GM18508 (cell line): ENCODE data around the gene ATP8B1.

Experiments
- ATAC-seq: cut with Tn5 transposase; IDR thresholded peaks from one replicate; pipeline ENCODE4 v1.9.1; 2021; ENCODE audit warnings: moderate number of reproducible peaks; ENCODE audit not compliant: insufficient read depth, unreplicated experiment

ATP8B1 gene

DNA sequence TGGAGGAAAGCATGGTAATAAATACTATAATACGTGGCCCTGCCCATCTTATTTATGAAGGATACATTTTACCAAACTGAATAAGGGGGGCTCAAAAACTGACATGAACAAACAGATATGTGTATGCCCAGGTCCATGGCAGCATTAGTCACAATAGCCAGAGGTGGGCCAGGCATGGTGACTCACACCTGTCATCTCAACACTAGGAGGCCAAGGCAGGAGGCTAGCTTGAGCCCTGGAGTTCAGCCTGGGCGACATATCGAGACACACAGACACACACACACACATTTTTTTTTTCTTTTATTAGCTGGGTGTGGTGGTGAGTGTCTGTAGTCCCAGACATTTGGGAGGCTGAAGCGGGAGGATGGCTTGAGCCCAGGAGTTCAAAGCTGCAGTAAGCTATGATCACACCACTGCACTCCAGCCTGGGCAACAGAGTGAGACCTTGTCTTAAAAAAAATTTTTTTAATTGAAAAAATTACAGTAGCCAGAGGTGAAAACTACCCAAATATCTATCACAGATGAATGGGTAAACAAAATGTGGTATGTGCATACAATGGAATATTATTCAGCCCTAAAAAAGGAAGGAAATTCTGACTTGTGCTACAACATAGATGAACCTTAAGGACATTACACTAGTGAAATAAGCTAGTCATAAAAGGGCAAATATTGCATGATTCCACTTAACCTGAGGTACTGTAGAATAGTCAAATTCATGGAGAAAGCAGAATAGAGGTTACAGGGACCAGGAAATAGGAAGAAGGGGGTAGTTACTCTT lies 8.0 kb downstream of the ATP8B1 start:
- ATAC-seq: no peak

DNA sequence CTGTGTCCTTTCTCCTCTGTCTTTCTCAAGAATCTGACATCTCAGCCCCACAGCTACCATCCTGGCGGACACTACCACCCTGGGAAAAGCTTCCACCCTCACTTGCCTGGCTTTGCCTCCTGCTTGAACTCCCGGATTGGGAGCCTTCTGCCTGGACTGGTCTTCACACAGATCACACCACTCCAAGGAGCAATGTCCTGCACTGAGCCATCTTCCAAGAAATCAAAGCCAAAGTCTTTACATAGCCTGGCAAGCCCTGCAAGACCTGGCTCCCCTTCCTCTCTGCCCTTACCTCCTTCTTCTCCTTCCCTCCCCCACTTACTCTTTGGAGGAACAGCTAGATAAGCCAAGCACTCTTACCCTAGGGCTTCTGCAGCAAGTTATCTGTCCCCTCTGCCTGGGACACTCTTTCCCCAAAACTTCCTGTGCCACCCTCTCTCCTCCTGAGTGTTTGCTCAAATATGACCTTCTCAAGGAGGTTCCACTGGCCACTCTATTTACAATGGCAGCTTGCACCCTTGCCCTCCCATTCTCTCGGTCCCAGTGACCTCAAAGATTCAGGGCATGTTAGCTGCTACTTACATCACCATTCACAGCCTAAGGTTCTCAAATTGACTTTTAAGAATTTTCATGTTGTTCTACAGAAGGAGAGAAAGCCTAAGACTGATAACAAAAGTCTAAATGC lies 9.7 kb downstream of the ATP8B1 start:
- ATAC-seq: no peak

DNA sequence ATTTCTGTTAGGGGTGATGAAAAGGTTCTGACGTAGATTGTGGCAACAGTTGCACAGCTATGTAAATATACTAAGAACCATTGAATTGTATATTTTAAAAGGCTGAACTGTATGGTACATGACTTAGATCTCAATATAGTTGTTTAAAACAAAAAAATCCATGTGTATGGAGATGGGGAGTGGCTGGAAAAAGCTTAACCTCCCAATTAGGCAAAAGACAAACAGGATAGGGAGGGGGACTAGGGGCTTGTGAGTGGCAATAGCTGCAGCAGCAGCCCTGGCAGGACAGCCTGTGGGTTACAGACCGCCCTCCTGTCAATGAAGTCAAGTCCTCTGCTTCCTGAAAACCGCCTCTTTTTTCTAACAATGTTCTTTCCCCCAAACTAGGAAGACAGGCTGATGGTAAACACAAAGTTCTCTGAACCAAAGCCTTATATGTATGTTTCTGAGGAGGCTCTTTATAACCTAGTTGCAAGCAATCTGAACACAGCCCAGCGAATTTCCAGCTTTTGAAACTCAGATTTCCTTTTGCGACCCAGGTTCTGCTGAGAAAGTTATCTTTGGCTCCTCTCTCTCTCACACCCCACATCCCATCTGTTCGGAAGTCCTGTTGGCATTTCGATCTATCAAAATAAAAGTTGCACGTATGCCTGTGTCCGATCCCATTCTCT lies 10.3 kb downstream of the ATP8B1 start:
- ATAC-seq: no peak

DNA sequence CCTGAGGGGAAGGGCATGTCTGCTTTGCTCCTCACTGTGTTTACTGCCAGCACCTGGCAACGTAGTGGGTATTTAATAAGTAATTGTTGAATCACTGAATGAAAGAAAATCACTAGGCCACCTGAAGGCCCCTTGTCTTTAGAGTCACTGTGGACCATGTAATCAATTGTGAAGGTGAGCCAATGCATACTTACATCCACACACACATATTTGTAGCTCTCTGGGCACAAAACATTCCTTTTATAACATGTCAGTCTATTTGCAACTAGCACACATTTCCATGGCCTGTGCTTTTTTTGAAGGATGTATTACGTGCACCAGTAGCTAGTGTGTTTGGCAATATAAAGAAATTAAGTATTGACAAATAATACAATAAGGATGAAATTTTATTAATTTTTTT lies 11.2 kb downstream of the ATP8B1 start:
- ATAC-seq: no peak

DNA sequence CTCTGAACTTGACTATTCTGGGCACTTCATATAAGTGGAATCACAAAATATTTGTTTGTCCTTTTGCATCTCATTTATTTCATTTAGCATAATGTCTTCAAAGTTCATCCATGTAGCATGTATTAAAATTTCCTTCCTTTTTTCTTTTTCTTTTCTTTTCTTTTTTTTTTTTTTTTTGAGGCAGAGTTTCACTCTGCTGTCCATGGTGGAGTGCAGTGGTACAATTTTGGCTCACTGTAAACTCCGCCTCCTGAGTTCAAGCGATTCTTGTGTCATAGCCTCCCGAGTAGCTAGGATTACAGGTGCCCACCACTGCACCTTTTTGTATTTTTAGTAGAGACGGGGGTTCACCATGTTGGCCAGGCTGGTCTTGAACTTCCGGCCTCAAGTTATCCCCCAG lies 11.9 kb downstream of the ATP8B1 start:
- no peak for ATAC-seq

DNA sequence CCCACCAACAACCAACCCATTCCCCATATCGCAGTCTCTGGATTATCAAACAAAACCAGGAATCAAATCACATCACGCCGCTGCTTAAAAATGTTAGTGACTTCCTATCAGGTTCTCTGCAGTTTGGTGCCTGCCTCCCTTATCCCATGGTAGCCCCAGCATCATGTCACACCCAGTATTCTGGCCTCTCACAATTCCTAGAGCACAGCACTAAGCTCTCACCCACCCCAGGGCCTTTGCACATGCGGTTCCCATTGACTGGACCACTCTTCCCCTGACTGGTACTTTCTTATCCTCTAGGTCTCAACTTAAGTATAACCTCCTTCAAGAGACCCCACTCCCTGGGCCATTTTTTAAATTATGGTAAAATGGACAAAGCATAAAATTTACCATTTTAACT lies 12.8 kb downstream of the ATP8B1 start:
- no peak for ATAC-seq

DNA sequence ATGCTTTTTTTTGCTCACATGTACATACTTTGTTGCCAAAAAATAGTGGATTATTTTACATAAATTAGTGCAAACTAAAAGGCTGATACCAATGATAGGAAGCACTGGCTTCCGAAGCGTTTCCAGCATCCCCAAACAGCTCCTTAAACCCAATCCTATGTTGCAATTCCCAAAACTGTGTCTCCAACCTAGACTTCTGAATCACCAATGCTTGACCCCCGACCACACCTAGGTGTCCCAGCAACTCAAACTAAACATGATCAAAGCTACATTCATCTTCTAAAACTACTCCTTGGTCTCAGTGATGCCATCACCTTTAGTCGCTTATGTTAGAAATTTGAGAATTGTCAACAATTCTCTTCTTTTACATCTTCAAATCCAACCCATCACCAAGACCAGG lies 13.4 kb downstream of the ATP8B1 start:
- no peak for ATAC-seq

DNA sequence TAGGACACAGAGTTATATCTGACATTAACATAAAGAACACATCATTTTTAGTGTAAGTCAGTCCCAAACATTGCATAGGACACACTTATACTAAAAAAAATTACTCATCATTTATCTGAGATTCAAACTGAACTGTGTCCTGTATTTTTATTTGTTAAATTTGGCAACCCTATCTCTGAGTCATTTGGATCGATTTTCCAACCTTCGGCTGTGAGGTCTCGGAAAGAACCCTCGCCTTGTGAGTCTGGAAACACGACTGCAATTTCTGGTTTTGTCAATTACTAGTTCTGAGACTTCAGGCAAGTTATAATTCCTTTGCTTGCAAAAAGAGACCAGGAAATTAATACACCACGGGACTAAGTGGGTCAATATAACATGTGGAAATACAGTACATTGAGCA lies 14.0 kb downstream of the ATP8B1 start:
- no peak for ATAC-seq

DNA sequence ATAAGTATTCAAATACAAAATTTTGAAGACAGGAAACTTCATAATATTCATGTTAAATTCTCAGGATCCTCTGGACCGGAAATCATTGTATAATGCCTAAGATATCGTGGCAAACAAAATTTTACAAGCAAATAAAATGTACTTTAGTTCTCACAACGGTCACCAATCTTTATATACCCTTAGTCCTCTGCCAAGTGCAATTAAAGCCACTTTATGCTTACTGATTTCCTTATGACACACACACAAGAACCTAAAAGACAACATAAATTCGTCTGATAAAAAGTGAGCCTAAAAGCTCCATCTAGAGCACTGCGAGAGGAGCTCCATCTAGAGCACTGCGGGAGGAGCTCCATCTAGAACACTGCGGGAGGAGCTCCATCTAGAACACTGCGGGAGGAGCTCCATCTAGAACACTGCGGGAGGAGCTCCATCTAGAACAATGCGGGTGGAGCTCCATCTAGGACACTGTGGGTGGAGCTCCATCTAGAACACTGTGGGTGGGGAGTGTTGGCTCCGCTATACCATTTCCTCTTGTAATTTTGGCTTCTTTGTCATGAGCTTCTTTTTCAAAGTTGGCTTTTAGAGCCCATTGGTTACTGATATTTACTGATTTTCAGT lies 15.9 kb downstream of the ATP8B1 start:
- no peak for ATAC-seq

DNA sequence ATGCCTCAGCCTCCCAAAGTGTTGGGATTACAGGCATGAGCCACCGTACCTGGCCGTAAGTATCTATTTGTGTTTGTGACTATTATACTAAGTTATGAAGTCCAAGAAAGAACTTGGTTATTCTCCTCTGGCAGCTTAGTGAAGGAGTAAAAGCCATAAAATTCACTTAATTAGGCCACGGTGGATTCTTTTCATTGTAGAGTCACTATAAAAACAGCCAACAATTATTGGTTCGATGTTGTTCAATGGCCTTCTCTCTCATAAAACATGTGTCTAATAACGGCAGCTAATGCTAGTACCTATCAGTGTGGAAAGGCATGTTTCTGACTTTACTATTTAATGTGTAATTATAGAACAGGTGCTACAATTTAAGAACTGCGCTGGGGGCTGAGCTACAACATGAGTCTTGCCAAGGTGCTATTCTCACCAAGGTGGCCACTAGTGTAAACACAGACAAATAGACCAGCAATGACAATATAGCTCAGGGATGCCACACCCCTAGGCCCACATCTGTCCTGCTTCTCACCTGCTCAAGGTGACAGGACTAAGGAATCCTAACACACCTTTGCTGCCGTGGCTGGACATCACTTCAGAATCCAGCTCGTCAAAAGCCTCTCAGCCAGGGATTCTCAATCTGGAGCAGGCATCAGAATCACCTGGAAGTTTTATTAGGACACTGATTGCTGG lies 17.2 kb downstream of the ATP8B1 start:
- ATAC-seq: no peak

DNA sequence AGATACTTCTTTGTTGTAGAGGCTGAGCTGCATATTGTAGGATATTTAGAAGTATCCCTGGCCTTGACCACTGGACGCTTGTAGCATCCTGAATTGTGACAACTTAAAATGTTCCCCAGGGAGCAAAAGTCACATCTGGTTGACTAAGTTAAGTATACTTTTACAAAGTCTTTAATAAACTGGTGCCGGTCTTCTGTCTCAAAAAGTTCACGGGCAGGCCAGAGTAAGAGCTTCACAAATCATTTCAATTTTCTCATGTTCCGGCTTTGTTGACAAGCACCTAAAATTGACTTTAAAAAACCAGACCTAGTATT lies 18.4 kb downstream of the ATP8B1 start:
- no peak for ATAC-seq

DNA sequence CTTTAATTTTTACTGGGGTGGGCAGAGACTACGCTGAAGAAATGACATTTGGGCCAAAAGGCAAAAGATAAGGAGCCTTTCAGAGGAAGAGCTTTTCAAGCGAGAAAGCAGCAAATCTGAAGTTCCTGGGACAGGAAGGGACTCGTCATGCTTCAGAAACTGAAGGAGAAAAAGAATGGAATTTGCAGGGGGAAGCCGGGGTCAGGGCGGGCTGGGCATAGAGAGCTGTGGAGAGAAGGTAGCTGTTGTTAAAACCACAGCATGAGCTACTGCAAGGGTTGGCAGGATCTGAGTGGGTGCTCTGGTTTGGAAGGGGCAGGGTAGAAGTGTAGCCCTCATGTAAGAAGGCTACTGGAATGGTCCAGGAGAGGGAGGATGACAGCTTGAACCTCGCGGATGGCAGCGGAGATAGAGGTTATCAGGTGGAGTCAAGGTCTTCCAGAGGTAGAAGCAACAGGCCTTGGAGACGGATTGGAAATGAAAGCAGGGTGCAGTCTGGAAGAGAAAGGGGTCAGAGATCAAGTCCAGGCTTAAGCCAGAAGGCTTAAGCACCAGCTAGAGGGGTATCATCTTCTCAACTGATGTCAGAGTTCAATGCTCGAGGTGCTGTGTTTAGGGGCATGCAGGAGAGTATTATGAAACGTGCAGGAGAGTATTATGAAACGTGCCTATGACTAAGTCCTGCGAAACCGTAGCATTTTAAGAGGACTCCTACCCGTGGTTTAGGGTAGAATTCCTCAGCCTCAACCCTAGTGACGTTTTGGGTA lies 18.9 kb downstream of the ATP8B1 start:
- ATAC-seq: no peak

DNA sequence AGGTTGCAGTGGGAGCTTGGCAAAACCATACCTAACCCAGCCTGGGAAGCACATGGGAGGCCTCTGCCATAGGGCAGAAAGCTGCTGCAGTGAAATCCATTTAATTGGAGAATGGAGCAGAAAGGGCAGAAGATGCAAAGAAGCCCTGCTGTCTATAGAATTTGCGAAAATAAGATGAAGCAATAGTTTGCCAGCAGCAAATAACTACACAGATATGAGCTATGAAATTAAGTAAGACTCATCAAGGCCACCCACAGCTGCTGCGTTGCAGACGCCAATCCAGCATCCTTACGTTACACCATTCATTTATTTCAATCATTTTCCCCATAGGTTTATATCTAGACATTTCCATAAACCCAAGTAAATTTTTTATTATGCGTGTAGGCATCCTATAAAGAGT lies 21.1 kb downstream of the ATP8B1 start:
- no peak for ATAC-seq

DNA sequence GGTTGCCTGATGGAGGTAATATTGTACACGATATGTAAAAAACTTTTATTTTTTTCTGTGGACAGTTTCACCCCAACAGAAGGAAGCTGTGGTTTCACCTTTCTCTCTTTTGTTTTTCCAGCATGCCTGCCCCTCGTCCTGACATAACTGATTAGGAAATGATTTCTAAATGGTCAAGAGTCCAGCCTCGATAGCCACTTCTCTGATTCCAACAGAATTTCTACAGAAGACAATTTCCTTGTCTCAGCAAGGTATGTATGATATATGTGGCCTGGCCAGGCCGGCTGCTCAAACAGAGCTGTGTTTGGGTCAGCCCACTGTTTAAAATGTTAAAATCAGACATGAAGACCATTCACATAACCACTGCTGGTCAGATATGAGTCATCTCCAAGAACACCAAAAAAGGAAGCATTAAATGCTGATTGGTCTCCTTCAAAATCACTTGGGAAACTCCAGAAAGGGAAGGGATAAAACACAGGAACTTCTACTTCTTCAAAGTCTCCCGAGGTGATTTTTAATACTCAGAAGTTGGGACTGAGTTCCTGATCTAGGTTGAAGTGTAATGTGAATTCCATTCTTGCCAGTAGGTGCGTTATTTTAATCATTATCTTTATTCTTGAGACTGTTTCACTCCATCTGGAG lies 22.3 kb downstream of the ATP8B1 start:
- no peak for ATAC-seq

DNA sequence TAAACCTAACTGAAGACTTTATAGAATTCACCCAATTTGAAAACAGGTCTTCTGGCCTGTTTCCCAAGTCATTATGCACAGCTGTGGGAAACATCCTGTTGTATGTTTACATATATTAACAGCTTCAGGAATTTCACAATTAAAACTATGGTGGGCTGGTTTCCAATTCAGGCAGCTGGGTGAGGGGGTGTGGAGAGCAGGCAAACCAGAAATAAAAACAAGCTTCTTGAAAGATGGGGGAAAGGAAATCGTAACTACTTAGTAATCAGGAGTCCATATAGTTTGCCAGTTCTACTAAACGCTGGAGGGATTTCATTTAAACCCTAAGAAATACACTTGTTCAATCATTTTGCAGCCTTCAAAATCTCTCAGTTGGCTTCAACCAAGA lies 22.8 kb downstream of the ATP8B1 start:
- ATAC-seq: no peak

DNA sequence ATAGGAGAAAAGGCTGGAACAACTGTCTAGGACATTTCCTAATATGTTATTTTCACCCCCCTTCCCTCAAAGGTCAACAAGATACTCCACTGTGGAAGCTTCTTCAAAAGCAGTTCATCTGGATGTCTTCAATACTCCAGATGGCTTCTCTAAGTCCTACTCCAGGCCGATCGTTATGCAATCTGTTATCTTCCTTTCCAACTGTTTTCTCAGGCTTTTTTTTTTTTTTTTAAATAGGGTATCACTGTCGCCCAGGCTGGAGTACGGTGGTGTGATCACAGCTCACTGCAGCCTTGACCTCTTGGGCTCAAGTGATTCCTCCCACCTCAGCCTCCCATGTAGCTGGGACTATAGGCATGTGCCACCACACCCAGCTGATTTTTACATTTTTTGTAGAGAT lies 26.3 kb downstream of the ATP8B1 start:
- no peak for ATAC-seq

DNA sequence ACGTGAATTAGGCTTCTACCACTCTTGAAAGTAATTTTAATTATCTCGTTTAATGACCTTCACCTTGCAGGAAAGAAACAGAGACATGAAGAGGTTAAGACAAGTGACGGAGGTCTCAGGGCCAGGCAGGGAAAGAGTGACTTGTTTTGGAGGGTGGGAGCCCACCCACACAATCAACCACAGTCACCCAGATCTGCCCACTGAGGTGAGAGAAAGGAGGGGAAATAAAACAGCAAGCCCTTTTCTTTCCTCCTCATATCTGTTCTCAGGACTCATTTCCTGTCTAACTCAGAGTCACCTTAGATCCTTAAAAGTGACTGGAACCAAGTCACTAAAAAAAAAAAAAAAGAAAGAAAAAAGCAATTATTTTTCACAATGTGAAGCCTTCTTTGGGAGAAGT lies 26.8 kb downstream of the ATP8B1 start:
- no peak for ATAC-seq

DNA sequence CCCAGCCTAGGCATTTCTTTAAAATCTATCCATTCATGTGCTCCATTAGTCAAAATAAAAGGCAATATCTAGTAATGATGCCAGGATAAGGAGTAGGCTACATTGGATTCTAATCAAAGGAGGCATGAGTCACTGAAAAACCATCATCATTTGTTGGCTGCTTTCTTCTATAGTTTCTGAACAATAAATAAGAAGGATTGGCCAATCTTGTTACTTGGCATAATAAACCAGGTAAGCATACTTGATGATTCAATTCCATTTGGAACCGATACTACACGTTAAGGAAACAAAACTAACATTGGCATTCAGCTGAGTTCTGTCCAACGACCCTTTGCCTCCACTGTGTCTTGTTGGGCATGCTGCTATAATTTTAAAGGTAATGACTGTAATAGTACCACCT lies 27.2 kb downstream of the ATP8B1 start:
- no peak for ATAC-seq

DNA sequence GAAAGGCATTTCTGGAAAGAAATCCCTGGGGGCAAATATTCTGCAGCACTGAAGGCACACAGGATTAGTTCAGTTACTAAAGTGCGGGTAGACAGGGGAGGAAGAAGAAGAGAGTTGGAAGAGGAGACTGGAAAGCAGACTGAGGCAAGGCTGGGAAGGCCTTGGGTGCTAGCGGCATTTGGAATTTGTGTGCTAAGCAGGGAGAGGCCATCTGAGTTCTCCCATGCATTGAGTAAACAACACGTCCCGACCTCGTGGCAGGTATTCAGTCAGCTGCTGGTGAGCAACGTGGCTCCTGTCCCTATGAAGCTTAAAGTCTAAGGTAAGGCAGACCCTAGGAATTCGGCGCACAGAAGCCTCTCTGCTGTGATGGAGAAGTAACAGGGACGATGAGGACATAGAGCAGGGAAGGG lies 30.7 kb downstream of the ATP8B1 start:
- ATAC-seq: no peak

DNA sequence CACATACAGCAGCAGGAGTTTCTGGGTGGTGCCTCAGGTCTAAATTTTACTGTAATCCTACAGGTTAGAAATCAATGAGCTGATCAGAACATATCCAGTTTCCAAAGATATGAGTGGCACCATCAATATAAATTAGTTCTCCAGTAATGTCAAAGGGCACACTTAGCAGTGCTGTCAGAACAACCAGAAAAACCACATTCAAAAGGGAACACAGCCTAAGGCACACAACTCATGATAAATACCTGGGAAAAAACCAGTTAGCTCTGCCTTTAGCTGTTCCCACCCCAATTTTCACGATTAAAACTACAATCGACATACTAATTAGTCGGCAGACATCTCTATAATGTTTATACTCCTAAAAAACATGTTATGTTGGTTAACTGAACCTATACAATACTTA lies 31.5 kb downstream of the ATP8B1 start:
- ATAC-seq: no peak
